Loucy (cell line): Measurements from ENCODE around the gene LCOR.

ENCODE experiments used
- CTCF ChIP-seq: fragments of 200-600 bp; sonication (generic); conservative IDR thresholded peaks from 2 replicates; pipeline ENCODE4 v1.5.1; 2014; ENCODE audit warnings: mild to moderate bottlenecking, antibody characterized with exemption, low read length
- EZH2phosphoT487 ChIP-seq: fragments of 200-600 bp; IDR thresholded peaks from 2 replicates; pipeline ENCODE4 v1.6.1; 2018; ENCODE audit warnings: antibody characterized with exemption, mild to moderate bottlenecking, moderate library complexity, borderline replicate concordance

GRCh38 chr10:96880575-96880974 lies 48.5 kb downstream of the LCOR start:
- TF ChIP-seq CTCF (no peak), EZH2phosphoT487 (no peak)
